ENCODE measurements around the gene EML4. TPM values are rescaled to one million over a fixed set of nuclear protein-coding genes. Genes with fewer than 3 reads are reported as not detected.

EML4 gene
- total RNA-seq, 1 donor from 2014 or later: 72.2 TPM

GRCh38 chr2:42136782-42137124, 32.4 kb upstream of the EML4 start:
- DNase-seq (ENCODE audit: low read depth, low spot score): no peak
- Mint-ChIP-seq H3K27ac (ENCODE audit: unreplicated experiment) (no peak overlapping the region), H3K9me3 (no peaks in the 10 kb centered on the region), H3K36me3 (ENCODE audit: low read depth) (no peaks in the 10 kb centered on the region), H3K4me3 (no peak overlapping the region), H3K4me1 (peaks cover 32% of the 10 kb centered on the region), H3K27me3 (ENCODE audit: low read depth) (peaks cover 6% of the 10 kb centered on the region)
- no peak for TF ChIP-seq CTCF (conservative IDR thresholded peaks at IDR 0.05)

DNA sequence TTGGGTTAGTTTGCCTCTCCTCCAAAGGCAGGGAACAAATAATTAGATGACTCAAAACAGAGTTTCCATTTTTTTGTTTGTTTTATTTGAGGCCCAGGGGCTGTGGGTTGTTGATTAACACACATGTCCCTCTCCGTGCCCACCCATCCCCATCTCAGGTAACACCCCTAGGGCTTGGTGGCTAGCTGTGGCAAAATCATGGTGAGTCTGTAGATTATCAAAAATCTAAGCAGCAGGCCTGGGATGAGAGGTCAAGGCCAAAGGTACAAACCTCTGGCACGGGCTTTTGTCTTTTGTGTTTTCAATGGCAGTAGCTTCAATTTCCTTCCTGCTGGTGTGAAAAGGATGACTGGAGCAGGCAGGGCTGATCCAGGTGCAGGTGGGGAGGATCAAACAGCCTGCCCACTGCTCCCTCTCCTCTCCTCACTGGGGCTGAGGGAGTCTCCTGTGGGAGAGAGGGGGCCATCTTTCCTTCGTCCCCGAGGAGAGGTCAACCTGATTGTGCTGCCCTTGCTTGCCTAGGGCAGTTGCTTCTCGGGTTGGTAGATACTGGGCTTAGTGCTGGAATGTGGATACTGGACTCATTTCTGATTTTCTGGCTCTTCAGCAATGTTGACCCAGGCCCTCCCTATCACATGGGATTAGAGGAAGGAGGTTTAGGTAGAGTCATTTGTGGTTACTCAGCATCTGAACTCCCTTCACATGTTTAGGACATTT, 31.9 kb upstream of the EML4 start:
- H3K27ac Mint-ChIP-seq (ENCODE audit: unreplicated experiment): no peak overlapping the region
- H3K4me3 Mint-ChIP-seq: no peak overlapping the region
- no peaks in the 10 kb centered on the region for H3K36me3 Mint-ChIP-seq (ENCODE audit: low read depth)
- DNase-seq (ENCODE audit: low read depth, low spot score): no peak
- H3K27me3 Mint-ChIP-seq (ENCODE audit: low read depth): peaks cover 6% of the 10 kb centered on the region
- no peaks in the 10 kb centered on the region for H3K9me3 Mint-ChIP-seq
- TF ChIP-seq CTCF (conservative IDR thresholded peaks at IDR 0.05): no peak
- H3K4me1 Mint-ChIP-seq: peaks cover 37% of the 10 kb centered on the region

DNA sequence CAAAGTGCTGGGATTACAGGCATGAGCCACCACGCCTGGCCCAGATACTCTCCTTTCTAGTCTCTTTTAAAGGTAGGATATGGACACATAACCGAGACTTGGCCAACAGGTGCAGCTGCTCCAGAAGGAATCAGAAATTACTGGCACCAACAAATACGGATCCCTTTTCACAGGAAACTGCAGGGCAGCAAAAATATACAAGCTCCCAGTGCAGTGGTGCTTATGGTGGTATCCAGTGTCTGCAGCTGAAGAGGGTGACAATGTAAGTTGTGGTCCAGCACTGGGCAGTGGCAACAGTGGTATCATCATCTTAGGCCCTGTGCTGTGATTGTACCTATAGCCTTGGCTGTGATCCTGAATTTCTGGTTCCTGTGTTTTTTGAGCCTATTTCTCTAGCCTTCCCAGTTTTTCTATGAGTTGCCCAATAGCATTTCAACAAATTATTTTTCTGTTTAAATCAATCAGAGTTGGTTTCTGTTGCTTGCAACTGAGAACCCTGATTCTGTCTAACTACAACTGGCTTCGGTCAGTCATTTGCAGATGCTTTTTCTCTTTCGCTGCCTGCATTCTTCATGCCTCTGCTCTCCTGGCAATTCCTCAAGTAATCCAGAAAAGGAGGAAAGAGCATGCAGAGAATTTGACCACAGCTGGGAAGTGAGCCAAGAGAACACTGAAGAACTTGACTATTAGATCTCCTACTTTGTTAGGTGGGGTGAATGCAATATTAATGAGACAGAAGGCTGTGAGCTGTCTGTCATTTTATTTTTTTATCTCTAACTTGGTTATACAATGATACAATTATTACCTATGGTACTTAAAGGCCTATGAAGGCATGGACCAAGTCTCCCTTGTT, 30.8 kb upstream of the EML4 start:
- no peak overlapping the region for H3K27ac Mint-ChIP-seq (ENCODE audit: unreplicated experiment)
- DNase-seq (ENCODE audit: low read depth, low spot score): no peak
- no peaks in the 10 kb centered on the region for H3K9me3 Mint-ChIP-seq
- no peaks in the 10 kb centered on the region for H3K36me3 Mint-ChIP-seq (ENCODE audit: low read depth)
- H3K27me3 Mint-ChIP-seq (ENCODE audit: low read depth): peaks cover 4% of the 10 kb centered on the region
- TF ChIP-seq CTCF (conservative IDR thresholded peaks at IDR 0.05): no peak
- no peak overlapping the region for H3K4me3 Mint-ChIP-seq
- peaks cover 35% of the 10 kb centered on the region for H3K4me1 Mint-ChIP-seq

DNA sequence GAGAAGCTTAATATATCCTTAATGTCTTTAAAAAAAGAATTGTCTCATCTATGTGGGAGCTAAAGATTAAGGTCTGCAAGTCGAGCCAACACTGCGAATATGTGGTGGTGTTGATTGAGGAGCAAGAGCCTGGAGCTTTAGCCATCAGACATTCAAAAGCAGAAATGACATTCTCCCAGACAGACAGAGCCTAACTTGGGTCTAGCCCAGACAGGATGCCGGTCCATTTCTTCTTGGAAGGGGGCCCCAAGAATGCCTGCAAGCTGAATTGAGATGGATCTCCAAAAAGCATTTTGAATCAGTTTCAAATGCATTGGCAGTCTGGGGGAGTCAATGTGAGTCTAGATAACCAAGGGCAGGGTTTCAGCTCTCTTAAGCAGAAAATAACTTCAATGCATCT, 30.1 kb upstream of the EML4 start:
- Mint-ChIP-seq H3K36me3 (ENCODE audit: low read depth) (no peaks in the 10 kb centered on the region), H3K9me3 (no peaks in the 10 kb centered on the region), H3K27me3 (ENCODE audit: low read depth) (no peaks in the 10 kb centered on the region), H3K4me3 (no peak overlapping the region), H3K4me1 (peaks cover 30% of the 10 kb centered on the region), H3K27ac (ENCODE audit: unreplicated experiment) (no peak overlapping the region)
- TF ChIP-seq CTCF (conservative IDR thresholded peaks at IDR 0.05): no peak
- DNase-seq (ENCODE audit: low read depth, low spot score): no peak

- Mint-ChIP-seq H3K36me3 (ENCODE audit: low read depth) (no peaks in the 10 kb centered on the region), H3K27me3 (ENCODE audit: low read depth) (no peaks in the 10 kb centered on the region), H3K4me3 (no peak overlapping the region), H3K27ac (ENCODE audit: unreplicated experiment) (no peak overlapping the region), H3K9me3 (no peaks in the 10 kb centered on the region), H3K4me1 (peaks cover 30% of the 10 kb centered on the region)
- no peak for DNase-seq (ENCODE audit: low read depth, low spot score)
- no peak for TF ChIP-seq CTCF (conservative IDR thresholded peaks at IDR 0.05)
Observed at GRCh38 chr2:42140496-42140895, 28.7 kb upstream of the EML4 start.
